Fibroblast of skin of scalp (primary cell): ENCODE data around the gene RBMS3.

Experiments used
- DNase-seq: peaks from one replicate; pipeline ENCODE4 v3.0.0-alpha.2; 2013

RBMS3 gene

DNA sequence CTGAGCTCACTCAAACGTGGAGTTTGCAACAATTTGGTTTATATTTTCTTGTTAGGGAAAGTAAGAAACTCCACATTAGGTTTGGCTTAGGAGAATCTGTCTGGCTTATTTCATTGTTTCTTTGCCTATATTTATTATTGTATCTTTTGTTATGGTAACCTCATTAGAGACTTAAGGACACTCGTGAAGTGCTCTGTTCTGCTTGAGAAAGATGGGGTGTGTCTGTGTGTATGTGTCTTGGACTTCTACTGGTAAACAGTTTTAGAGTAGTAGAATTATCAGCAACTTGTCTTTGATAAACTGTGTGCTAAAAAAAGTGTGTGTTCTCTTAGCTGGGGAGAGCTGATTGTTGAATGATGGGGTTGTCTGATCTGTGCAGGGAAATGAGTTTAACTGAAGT lies 306.5 kb downstream of the RBMS3 start:
- DNase-seq, result no peak

DNA sequence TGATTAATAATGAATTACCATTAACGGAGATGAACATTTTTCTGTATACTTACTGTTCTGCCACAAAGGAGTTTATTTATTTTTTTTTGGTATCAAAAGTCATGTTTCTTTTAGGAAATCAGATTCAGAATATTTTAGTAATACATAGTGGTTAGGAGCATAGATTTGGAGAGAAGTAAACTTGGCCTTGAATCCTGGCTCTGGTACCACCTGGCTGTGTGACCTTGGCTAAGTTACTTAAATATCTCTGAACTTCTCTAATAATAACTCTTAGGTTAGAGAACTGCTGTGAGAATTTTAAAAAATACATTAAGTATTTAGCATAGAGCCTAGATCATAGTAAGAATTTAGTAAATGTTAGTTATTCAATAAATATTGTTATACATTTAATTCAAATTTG lies 309.1 kb downstream of the RBMS3 start:
- no peak for DNase-seq

DNA sequence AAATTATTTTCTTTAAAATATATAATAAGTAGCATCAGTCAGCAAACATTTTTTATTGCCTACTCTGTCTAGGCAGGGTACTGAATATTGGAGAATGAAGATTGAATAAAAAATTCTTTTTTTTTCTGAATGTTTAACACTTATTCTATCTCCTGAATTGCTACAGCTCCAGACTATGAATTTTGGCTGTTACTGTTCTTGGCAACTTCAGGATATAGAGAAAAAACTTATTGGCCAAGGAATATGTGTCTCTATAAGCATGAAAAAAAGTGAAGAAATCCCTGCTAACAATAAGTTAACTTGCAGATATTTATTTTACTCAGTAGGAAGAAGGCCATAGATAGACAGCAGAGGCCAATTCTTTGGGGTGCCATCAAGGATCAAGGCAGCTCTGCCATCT lies 309.6 kb downstream of the RBMS3 start:
- no peak for DNase-seq

- DNase-seq, result no peak
These were observed 310.7 kb downstream of the RBMS3 start for GRCh38 chr3:29591579-29591978.

GRCh38 chr3:29593802-29594201 lies 312.9 kb downstream of the RBMS3 start:
- no peak for DNase-seq

- peak; percentile 77 for DNase-seq
These were observed 313.4 kb downstream of the RBMS3 start for GRCh38 chr3:29594261-29594660.

DNA sequence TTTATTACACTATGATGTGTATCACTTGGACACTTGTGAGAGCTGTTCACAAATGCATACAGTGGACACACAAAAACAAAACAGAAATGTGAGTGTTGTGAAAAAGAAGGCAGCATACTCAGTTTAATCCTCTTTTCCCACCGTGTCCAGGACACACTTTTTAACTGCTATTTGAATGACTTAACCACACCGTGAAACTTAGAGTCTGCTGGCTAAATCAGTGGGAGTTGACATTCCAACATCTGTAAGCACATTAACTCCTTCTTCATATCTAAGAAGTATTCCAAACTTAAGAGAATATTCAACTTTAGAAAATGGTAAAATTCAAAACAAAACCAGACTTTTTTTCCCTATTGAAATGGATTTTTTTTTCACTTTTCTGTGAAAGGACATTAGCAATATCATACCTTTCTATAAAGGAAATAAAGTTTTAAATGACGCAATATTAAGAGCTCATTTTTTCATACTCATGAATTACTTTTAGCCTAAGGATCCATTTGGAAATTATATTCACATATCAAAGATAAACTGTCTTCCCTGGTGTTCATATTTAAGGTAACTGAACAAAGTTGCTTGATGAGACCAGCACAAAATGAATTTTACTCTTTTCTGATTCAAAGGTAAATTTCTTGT lies 316.6 kb downstream of the RBMS3 start:
- peak; percentile 21 for DNase-seq

GRCh38 chr3:29601861-29602585 lies 321.2 kb downstream of the RBMS3 start:
- DNase-seq, result no peak

- peak; percentile 50 for DNase-seq
These were observed 325.0 kb downstream of the RBMS3 start for GRCh38 chr3:29605845-29606244.

- no peak for DNase-seq
These were observed 325.5 kb downstream of the RBMS3 start for GRCh38 chr3:29606416-29606815.

- no peak for DNase-seq
These were observed 327.8 kb downstream of the RBMS3 start for GRCh38 chr3:29608414-29609327.

GRCh38 chr3:29609328-29609811 lies 328.5 kb downstream of the RBMS3 start:
- DNase-seq, result no peak

DNA sequence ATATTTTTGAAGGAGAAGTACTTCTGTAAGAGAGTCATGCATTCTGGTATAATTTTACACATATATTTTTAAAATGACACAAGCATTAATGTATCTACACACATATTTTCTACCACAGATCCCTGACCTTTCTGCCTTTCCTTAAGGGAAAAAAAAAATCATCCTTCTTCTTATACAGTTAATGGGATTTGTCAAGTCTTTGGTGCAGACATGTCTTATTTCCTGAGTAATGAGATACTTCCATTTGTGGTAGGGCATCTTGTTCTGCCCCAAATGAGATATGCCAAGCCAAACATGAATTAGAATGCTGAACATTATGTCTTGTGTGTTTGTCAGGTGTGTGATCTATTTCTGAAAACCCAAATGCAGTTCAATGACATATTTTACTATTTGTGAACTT lies 329.9 kb downstream of the RBMS3 start:
- DNase-seq, result peak; percentile 32

DNA sequence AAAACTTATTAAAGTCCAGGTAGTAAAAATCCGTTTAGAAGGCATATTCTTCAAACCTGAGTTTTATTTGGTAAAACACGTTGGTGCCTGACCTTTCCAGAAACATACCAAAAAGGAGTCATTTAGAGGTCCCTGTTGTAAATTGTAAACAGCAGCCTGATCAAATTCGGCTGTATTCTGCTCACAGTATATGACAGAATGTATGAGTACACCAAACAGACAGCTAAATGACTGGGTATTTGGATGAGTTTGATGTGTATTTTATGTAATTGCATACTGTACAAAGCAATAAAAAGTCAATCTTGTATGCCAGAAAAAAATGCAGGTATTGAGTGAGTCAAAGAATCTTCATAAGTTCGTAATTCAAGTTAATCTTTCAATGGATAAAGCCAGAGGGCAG lies 330.4 kb downstream of the RBMS3 start:
- DNase-seq, result no peak

GRCh38 chr3:29612536-29612935 lies 331.7 kb downstream of the RBMS3 start:
- no peak for DNase-seq

GRCh38 chr3:29614954-29615353 lies 334.1 kb downstream of the RBMS3 start:
- DNase-seq, result no peak

DNA sequence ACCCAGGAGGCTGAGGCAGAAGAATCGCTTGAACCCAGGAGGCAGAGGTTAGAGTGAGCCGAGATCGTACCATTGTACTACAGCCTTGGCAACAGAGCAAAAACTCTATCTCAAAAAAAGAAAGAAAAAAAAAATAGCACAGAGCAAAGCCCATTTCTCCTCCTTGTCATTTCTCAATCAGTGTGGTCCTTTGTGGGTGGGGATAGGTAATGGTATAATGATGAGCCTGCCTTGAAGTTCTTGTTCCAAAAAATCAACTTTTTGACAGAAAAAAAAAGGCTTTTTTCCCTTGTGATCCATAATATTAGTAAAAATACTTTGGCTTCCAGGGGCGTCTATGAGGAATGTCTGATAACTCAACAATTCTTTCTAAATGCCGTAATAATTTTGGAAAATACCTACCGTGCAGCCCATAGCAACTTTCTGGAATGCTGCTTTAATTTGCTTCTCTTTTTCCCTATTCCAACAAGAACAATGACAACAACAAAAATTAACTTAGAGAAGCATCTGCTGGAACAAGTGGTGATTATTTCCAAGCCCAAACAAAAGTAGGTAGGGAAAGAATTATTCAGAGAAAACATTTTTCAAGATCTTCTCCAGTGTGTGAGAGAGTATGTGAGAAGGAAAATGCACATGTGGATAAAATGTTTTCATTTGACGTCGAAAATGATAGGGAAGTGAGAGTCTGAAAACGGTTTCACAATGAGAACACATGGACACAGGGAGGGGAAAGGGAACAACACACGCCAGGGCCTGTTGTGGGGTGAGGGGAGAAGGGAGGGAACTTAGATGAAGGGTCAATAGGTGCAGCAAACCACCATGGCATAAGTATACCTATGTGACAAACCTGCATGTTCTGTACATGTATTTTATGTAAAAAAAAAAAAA lies 337.8 kb downstream of the RBMS3 start:
- DNase-seq, result no peak

DNA sequence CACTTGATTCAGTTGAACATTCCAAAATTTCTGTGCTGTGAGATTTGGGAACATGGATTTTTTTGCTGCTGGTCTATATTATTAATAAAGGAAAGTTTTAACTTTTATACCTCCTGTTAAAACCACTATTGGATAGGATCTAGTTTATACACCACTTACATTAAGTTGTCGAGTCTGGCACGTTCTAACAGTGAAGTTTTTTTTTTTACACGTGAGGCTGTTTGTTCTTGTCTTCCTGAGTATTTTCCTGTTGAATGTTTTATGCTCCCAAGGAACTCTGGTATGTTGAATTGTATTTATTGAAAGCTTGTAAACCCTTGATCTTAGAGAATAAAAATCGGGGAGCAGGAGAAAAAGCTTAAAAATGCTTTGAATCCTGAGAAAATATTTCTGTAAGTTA lies 338.8 kb downstream of the RBMS3 start:
- no peak for DNase-seq

DNA sequence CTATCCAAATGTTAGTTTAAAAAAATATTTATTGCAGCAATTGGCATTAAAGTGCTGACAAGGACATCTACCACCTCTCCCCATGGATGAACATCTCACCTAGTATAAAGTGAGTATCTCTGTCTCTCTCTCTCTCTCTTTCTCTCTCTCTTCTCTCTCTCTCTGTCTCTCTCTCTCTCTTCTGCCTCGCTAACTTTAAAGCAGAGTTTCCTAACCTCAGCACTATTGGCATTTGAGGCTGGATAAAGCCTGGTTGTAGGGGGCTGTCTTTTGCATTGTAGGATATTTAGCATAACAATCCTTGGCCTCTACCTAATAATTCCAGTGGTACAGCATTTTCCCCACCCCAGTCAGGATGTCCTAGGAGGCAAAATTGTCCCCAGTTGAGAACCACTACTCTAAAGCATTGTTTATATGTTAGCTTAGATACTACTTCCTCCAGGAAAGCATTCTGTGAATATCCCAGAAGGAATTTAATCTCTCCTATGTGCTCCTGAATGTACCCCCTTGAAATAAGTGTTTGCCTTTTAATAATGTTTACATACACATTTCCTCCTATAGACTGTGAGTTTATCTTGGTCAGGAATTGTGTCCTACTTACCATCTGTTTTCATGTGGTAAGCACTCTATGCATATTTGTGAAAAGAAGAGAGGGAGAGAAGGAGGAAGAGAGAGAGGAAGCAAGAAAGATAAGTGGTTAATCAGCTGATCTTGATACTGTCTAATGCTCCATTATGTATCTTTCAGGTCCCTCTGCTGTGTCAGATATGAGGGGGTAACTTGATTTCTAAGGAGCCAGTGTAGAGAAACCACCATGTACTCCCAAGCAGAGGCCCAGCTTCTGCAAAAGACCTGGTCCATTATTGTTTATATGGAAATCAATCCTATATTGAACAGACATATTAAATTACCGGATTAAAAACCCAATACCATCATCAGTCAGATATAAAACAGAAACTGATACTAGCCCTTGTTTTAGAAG lies 346.6 kb downstream of the RBMS3 start:
- DNase-seq, result no peak

DNA sequence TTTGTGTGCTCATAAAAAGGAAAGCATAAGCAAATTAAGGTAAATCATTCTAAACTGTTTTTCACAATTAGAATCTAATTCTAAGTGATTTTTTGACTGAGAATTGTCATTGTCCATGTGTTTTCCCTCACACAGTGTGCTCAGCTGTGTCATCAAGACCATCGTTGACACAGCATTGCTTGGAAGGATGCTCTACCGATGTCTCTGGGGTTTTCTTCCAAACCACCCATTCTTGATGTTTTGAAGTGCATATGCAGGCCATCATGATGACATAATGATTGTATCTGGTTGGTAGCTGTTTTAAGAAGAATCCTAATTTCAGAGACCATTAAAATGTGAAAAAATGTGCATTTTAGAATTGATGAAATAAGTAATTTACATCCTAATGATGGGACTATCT lies 347.9 kb downstream of the RBMS3 start:
- DNase-seq, result no peak

DNA sequence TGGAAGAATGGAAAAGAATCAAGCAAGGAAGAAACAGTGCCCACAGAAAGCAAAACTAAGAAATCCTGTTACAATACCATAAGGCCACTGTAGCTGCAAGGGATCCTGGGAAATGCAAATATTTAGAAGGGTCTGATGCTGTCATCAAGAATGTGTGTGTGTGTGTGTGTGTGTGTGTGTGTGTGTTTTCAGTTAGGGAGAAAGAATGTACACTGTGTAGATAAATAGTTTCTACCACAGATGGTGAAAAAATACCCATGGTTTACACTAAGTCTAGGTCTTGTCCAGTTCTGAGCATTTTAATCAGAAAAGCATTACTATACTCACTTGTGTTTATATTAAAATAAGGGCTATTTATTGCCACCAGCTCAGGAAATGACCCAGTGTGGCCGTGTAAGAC lies 355.0 kb downstream of the RBMS3 start:
- DNase-seq, result peak; percentile 43
